ENCODE data around the gene UQCC2.

DNA sequence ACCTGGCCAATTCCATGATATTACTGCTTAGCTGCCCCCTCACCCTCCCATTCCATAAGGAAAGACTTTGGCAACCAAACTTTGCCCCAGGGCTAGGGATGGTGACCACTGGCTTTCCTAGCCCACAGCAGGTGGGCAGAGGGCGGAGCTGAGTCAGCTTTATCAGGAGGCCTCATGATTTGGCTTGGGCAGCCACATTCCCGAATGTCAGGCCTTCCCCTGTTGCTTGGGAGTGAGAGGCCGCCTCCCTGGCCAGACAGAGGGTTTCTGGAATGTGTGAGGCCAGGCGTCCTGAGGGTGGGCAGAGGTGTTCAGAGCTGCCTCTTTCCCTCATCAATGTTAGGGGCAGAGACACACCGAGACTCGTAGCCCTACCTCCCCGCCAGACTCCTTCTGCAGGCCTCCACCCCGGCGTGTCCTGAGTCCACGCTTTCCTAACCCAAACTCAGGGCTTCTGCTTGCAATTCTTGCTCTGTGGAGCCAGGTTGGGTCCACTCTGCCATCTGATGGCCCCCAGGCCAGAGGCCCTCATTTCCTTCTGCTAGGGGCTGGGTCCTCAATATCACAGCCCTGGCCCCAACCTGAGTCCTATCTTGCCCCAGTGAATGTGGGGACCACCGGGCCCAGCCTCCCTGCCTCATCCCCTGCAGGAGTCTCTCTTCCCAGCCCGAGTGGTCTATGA, 19.3 kb downstream of the UQCC2 start:
- no peak for TF ChIP-seq POLR2A (IDR thresholded peaks at IDR 0.05)
- TF ChIP-seq, protein P1, sequence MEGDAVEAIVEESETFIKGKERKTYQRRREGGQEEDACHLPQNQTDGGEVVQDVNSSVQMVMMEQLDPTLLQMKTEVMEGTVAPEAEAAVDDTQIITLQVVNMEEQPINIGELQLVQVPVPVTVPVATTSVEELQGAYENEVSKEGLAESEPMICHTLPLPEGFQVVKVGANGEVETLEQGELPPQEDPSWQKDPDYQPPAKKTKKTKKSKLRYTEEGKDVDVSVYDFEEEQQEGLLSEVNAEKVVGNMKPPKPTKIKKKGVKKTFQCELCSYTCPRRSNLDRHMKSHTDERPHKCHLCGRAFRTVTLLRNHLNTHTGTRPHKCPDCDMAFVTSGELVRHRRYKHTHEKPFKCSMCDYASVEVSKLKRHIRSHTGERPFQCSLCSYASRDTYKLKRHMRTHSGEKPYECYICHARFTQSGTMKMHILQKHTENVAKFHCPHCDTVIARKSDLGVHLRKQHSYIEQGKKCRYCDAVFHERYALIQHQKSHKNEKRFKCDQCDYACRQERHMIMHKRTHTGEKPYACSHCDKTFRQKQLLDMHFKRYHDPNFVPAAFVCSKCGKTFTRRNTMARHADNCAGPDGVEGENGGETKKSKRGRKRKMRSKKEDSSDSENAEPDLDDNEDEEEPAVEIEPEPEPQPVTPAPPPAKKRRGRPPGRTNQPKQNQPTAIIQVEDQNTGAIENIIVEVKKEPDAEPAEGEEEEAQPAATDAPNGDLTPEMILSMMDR (IDR thresholded peaks at IDR 0.05): no peak

All from suprapubic skin (tissue), 3 donors.